ENCODE data around the gene ARPC4. TPM values are rescaled to one million over a fixed set of nuclear protein-coding genes. Genes with fewer than 3 reads are reported as not detected.

Gene ARPC4
- total and polyA plus RNA-seq, 2 donors (not counting 3 experiments of a cell fraction or from before 2014, with no cell fraction given): 181 to 197 TPM

DNA sequence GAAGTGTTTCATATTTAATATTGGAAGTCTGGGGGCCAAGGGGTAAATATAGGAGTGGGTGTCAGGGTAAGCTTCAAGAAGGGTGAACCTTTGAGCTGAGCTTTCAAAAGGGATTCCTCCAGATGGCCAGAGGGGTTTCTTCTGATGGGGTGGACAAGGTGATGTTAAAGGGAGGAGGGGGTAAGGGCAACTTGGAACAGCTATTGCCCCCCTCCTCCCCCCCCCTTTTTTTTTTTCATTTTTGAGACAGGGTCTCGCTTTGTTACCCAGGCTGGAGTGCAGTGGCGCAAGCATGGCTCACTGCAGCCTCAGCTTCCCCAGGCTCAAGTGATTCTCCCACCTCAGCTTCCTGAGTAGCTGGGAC, 15.1 kb downstream of the ARPC4 start:
- DNase-seq (ENCODE audit: low read depth, low spot score) (no peak), FAIRE-seq (no peak)
- H3K27me3 ChIP-seq (ENCODE audit: control insufficient read depth in 2 of 2, insufficient read depth in 2 of 2, low read length in 2 of 2): no peaks in the 10 kb centered on the region
- H3K4me1 ChIP-seq (ENCODE audit: control insufficient read depth, extremely low read depth, insufficient read depth, low read length): peaks cover 12% of the 10 kb centered on the region
- no peak overlapping the region for H3K9ac ChIP-seq (replicated peaks; ENCODE audit: extremely low read depth, insufficient read depth, low read length)
- no peak for TF ChIP-seq FOS (IDR thresholded peaks at IDR 0.05; ENCODE audit: borderline replicate concordance, insufficient read depth, low read length)
- TF ChIP-seq, protein P1, sequence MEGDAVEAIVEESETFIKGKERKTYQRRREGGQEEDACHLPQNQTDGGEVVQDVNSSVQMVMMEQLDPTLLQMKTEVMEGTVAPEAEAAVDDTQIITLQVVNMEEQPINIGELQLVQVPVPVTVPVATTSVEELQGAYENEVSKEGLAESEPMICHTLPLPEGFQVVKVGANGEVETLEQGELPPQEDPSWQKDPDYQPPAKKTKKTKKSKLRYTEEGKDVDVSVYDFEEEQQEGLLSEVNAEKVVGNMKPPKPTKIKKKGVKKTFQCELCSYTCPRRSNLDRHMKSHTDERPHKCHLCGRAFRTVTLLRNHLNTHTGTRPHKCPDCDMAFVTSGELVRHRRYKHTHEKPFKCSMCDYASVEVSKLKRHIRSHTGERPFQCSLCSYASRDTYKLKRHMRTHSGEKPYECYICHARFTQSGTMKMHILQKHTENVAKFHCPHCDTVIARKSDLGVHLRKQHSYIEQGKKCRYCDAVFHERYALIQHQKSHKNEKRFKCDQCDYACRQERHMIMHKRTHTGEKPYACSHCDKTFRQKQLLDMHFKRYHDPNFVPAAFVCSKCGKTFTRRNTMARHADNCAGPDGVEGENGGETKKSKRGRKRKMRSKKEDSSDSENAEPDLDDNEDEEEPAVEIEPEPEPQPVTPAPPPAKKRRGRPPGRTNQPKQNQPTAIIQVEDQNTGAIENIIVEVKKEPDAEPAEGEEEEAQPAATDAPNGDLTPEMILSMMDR (IDR thresholded peaks at IDR 0.05; ENCODE audit: extremely low read depth in 1 of 2, insufficient read depth in 1 of 2, low read depth in 1 of 2, low read length in 2 of 2): no peak
- no peak for TF ChIP-seq MYC (IDR thresholded peaks at IDR 0.05; ENCODE audit: low read depth, low read length)
- TF ChIP-seq GATA2 (IDR thresholded peaks at IDR 0.05; ENCODE audit: insufficient read depth, insufficient read length, low read depth, low read length): no peak
- no peak for TF ChIP-seq POLR2A (IDR thresholded peaks at IDR 0.05; ENCODE audit: low read depth, low read length)
- no peak for TF ChIP-seq EZH2 (IDR thresholded peaks at IDR 0.05; ENCODE audit: borderline replicate concordance, low read depth, low read length, severe bottlenecking)
- TF ChIP-seq JUN (IDR thresholded peaks at IDR 0.05; ENCODE audit: borderline replicate concordance, insufficient read depth, insufficient read length, low read depth): no peak
- no peak for TF ChIP-seq POLR2AphosphoS5 (IDR thresholded peaks at IDR 0.05; ENCODE audit: insufficient read depth, low read depth, low read length)
- TF ChIP-seq, protein P2, sequence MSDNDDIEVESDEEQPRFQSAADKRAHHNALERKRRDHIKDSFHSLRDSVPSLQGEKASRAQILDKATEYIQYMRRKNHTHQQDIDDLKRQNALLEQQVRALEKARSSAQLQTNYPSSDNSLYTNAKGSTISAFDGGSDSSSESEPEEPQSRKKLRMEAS (IDR thresholded peaks at IDR 0.05; ENCODE audit: insufficient read depth, insufficient read length): no peak
- H2AFZ ChIP-seq (ENCODE audit: low read depth, low read length): no peak overlapping the region
- no peaks in the 10 kb centered on the region for H3K9me1 ChIP-seq (replicated peaks; ENCODE audit: control insufficient read depth, extremely low read depth, insufficient read depth, low read length)
- ChIA-PET CTCF (interaction anchor here (0.8 to 2.8 kb wide), 3 partner anchors 15 to 139 kb away, joined by 3 to 13 read pairs (median 12); partner anchors contain the start of genes ARPC4 and CRELD1), POLR2A (interaction anchor here (0.7 kb wide), 1 partner anchor 47 kb away, joined by 4 read pairs; no protein-coding TSS in a partner anchor)
- no peaks in the 10 kb centered on the region for H3K9me3 ChIP-seq (replicated peaks; ENCODE audit: control insufficient read depth, insufficient read depth, low read length)
- H4K20me1 ChIP-seq (replicated peaks; ENCODE audit: control insufficient read depth, extremely low read depth, insufficient read depth, low read length): no peaks in the 10 kb centered on the region
- intact Hi-C loops (cut with micrococcal nuclease) (loop anchor here (10.0 kb wide), 1 partner anchor 303 kb away; no protein-coding TSS in a partner anchor), dilution Hi-C loops (cut with MboI; ENCODE audit: extremely low pct_ligation_motif_present, low sequenced_read_pairs) (no loop called here)
- no peak overlapping the region for H3K4me3 ChIP-seq (replicated peaks in 1 of 3; ENCODE audit: insufficient read depth in 1 of 3, low read depth in 1 of 3, low read length in 3 of 3)
- no TSS peak for BruUV-seq (replicated peaks)
- no peaks in the 10 kb centered on the region for H3K79me2 ChIP-seq (ENCODE audit: control insufficient read depth, insufficient read depth, low read length)
- H3K4me2 ChIP-seq (ENCODE audit: insufficient read depth, low read length): no peak overlapping the region
- peaks cover 20 to 36% of the 10 kb centered on the region in 2 experiments for H3K36me3 ChIP-seq (ENCODE audit: control insufficient read depth in 2 of 2, extremely low read depth in 1 of 2, insufficient read depth in 2 of 2, low read length in 2 of 2)
- H3K27ac ChIP-seq (ENCODE audit: insufficient read depth, low read depth, low read length): no peak overlapping the region
